ENCODE results near the gene IGF1R. TPM values are rescaled to one million over a fixed set of nuclear protein-coding genes. Genes with fewer than 3 reads are reported as not detected.
A peak's percentile ranks its signal among the peaks of the same experiment; 100 is the strongest.

IGF1R gene
- total and polyA plus RNA-seq, 4 experiments from 2014 or later: 0.45 to 49.2 (median 25.1) TPM

GRCh38 chr15:98896002-98896721, 247.8 kb downstream of the IGF1R start:
- DNase-seq: no peak
- intact Hi-C loops (cut with micrococcal nuclease): no loop called here
- ChIA-PET CTCF (ENCODE audit: partially characterized antibody) (interaction anchor here (0.8 to 1.5 kb wide), 4 partner anchors 9 to 117 kb away, joined by 3 to 6 read pairs (median 4); no protein-coding TSS in a partner anchor), POLR2A (ENCODE audit: partially characterized antibody) (no interaction called here)
- no peak overlapping the region for H3K27ac Mint-ChIP-seq
- no peaks in the 10 kb centered on the region for H3K9me3 ChIP-seq (ENCODE audit: control insufficient read depth in 1 of 2, low read length in 2 of 2)
- H3K4me1 Mint-ChIP-seq: no peaks in the 10 kb centered on the region
- no peak overlapping the region for H3K4me3 Mint-ChIP-seq
- H3K36me3 ChIP-seq (ENCODE audit: insufficient read depth, low read length): no peaks in the 10 kb centered on the region
- H3K36me3 Mint-ChIP-seq: peaks cover 10 to 18% of the 10 kb centered on the region in 2 donors
- H3K4me1 ChIP-seq (ENCODE audit: insufficient read depth, low read length): no peaks in the 10 kb centered on the region
- no peaks in the 10 kb centered on the region for H3K27me3 Mint-ChIP-seq
- no peaks in the 10 kb centered on the region for H3K27me3 ChIP-seq (ENCODE audit: insufficient read depth, low read length)
- H3K9me3 Mint-ChIP-seq: no peaks in the 10 kb centered on the region
- no peak overlapping the region for H3K27ac ChIP-seq (ENCODE audit: low read depth, low read length)
- H3K4me3 ChIP-seq (ENCODE audit: low read length in 2 of 2): no peak overlapping the region

GRCh38 chr15:98896802-98897732, 248.7 kb downstream of the IGF1R start:
- Mint-ChIP-seq H3K9me3 (peaks cover 0 to 3% (median 0%) of the 10 kb centered on the region in 8 donors), H3K4me3 (no peak overlapping the region), H3K36me3 (peaks cover 10 to 18% of the 10 kb centered on the region in 2 donors), H3K4me1 (peaks cover 0 to 6% (median 4%) of the 10 kb centered on the region in 4 donors), H3K27me3 (peaks cover 0 to 2% of the 10 kb centered on the region in 2 donors), H3K27ac (no peak overlapping the region)
- ChIA-PET CTCF (ENCODE audit: partially characterized antibody) (no interaction called here), POLR2A (ENCODE audit: partially characterized antibody) (interaction anchor here (0.6 kb wide), 1 partner anchor 938 kb away, joined by 4 read pairs; no protein-coding TSS in a partner anchor)
- Histone ChIP-seq H3K9me3 (ENCODE audit: control insufficient read depth in 1 of 2, low read length in 2 of 2) (no peaks in the 10 kb centered on the region), H3K4me3 (ENCODE audit: low read length in 2 of 2) (no peak overlapping the region), H3K27me3 (ENCODE audit: insufficient read depth, low read length) (no peaks in the 10 kb centered on the region), H3K36me3 (ENCODE audit: insufficient read depth, low read length) (no peaks in the 10 kb centered on the region), H3K27ac (ENCODE audit: low read depth, low read length) (no peak overlapping the region), H3K4me1 (ENCODE audit: insufficient read depth, low read length) (no peaks in the 10 kb centered on the region)
- no peak for DNase-seq
- intact Hi-C loops (cut with micrococcal nuclease): no loop called here

- Histone ChIP-seq H3K27me3 (ENCODE audit: insufficient read depth, low read length) (no peaks in the 10 kb centered on the region), H3K36me3 (ENCODE audit: insufficient read depth, low read length) (no peaks in the 10 kb centered on the region), H3K9me3 (ENCODE audit: control insufficient read depth in 1 of 2, low read length in 2 of 2) (no peaks in the 10 kb centered on the region), H3K27ac (ENCODE audit: low read depth, low read length) (no peak overlapping the region), H3K4me1 (ENCODE audit: insufficient read depth, low read length) (no peaks in the 10 kb centered on the region), H3K4me3 (ENCODE audit: low read length in 2 of 2) (no peak overlapping the region)
- Mint-ChIP-seq H3K4me3 (no peak overlapping the region), H3K36me3 (peaks cover 10 to 18% of the 10 kb centered on the region in 2 donors), H3K9me3 (peaks cover 0 to 3% (median 0%) of the 10 kb centered on the region in 8 donors), H3K27ac (no peak overlapping the region), H3K27me3 (peaks cover 0 to 2% of the 10 kb centered on the region in 2 donors), H3K4me1 (peaks cover 0 to 6% (median 4%) of the 10 kb centered on the region in 4 donors)
- intact Hi-C loops (cut with micrococcal nuclease): no loop called here
- no peak for DNase-seq
- ChIA-PET POLR2A (ENCODE audit: partially characterized antibody) (no interaction called here), CTCF (ENCODE audit: partially characterized antibody) (no interaction called here)
These were observed 249.8 kb downstream of the IGF1R start for GRCh38 chr15:98898122-98898521.

GRCh38 chr15:98899272-98900021, 251.1 kb downstream of the IGF1R start:
- H3K27ac Mint-ChIP-seq: no peak overlapping the region
- intact Hi-C loops (cut with micrococcal nuclease): no loop called here

GRCh38 chr15:98900356-98900755, 252.0 kb downstream of the IGF1R start:
- no peak for DNase-seq
- H3K27ac Mint-ChIP-seq: no peak overlapping the region
- H3K9me3 Mint-ChIP-seq: peaks cover 0 to 3% (median 0%) of the 10 kb centered on the region in 8 donors
- H3K4me3 Mint-ChIP-seq: no peak overlapping the region
- Histone ChIP-seq H3K36me3 (ENCODE audit: insufficient read depth, low read length) (no peaks in the 10 kb centered on the region), H3K4me3 (ENCODE audit: low read length in 2 of 2) (no peak overlapping the region), H3K4me1 (ENCODE audit: insufficient read depth, low read length) (no peaks in the 10 kb centered on the region), H3K9me3 (ENCODE audit: control insufficient read depth in 1 of 2, low read length in 2 of 2) (no peaks in the 10 kb centered on the region), H3K27ac (ENCODE audit: low read depth, low read length) (no peak overlapping the region), H3K27me3 (ENCODE audit: insufficient read depth, low read length) (no peaks in the 10 kb centered on the region)
- peaks cover 9 to 15% of the 10 kb centered on the region in 2 donors for H3K36me3 Mint-ChIP-seq
- intact Hi-C loops (cut with micrococcal nuclease): no loop called here
- peaks cover 0 to 6% (median 5%) of the 10 kb centered on the region in 4 donors for H3K4me1 Mint-ChIP-seq
- CTCF ChIA-PET (ENCODE audit: partially characterized antibody): no interaction called here
- H3K27me3 Mint-ChIP-seq: peaks cover 1 to 4% of the 10 kb centered on the region in 2 donors
- POLR2A ChIA-PET (ENCODE audit: partially characterized antibody): no interaction called here

More at GRCh38 chr15:98899272-98900021, 251.1 kb downstream of the IGF1R start:
- no peaks in the 10 kb centered on the region for H3K27me3 ChIP-seq (ENCODE audit: insufficient read depth, low read length)
- CTCF ChIA-PET (ENCODE audit: partially characterized antibody): interaction anchor here (1.0 kb wide), 1 partner anchor 160 kb away, joined by 3 read pairs; no protein-coding TSS in a partner anchor
- Mint-ChIP-seq H3K27me3 (peaks cover 1 to 4% of the 10 kb centered on the region in 2 donors), H3K9me3 (peaks cover 0 to 3% (median 0%) of the 10 kb centered on the region in 8 donors), H3K4me3 (no peak overlapping the region), H3K4me1 (peaks cover 0 to 6% (median 5%) of the 10 kb centered on the region in 4 donors), H3K36me3 (peaks cover 9 to 18% of the 10 kb centered on the region in 2 donors)
- no peak overlapping the region for H3K27ac ChIP-seq (ENCODE audit: low read depth, low read length)
- no peaks in the 10 kb centered on the region for H3K4me1 ChIP-seq (ENCODE audit: insufficient read depth, low read length)
- no peaks in the 10 kb centered on the region for H3K36me3 ChIP-seq (ENCODE audit: insufficient read depth, low read length)
- H3K4me3 ChIP-seq (ENCODE audit: low read length in 2 of 2): no peak overlapping the region
- no peak for DNase-seq
- POLR2A ChIA-PET (ENCODE audit: partially characterized antibody): no interaction called here
- H3K9me3 ChIP-seq (ENCODE audit: control insufficient read depth in 1 of 2, low read length in 2 of 2): no peaks in the 10 kb centered on the region

GRCh38 chr15:98901434-98902072, 253.2 kb downstream of the IGF1R start:
- DNase-seq: no peak
- Histone ChIP-seq H3K36me3 (ENCODE audit: insufficient read depth, low read length) (no peaks in the 10 kb centered on the region), H3K4me1 (ENCODE audit: insufficient read depth, low read length) (no peaks in the 10 kb centered on the region), H3K4me3 (ENCODE audit: low read length in 2 of 2) (no peak overlapping the region), H3K27ac (ENCODE audit: low read depth, low read length) (no peak overlapping the region), H3K27me3 (ENCODE audit: insufficient read depth, low read length) (no peaks in the 10 kb centered on the region), H3K9me3 (ENCODE audit: control insufficient read depth in 1 of 2, low read length in 2 of 2) (no peaks in the 10 kb centered on the region)
- peak overlapping the region in 2 of 7 donors; percentile 4 to 32 for H3K27ac Mint-ChIP-seq
- peaks cover 0 to 6% (median 5%) of the 10 kb centered on the region in 4 donors for H3K4me1 Mint-ChIP-seq
- H3K36me3 Mint-ChIP-seq: peaks cover 9 to 15% of the 10 kb centered on the region in 2 donors
- H3K4me3 Mint-ChIP-seq: no peak overlapping the region
- intact Hi-C loops (cut with micrococcal nuclease): no loop called here
- peaks cover 0 to 3% (median 0%) of the 10 kb centered on the region in 8 donors for H3K9me3 Mint-ChIP-seq
- H3K27me3 Mint-ChIP-seq: peaks cover 1 to 4% of the 10 kb centered on the region in 2 donors
- CTCF ChIA-PET (ENCODE audit: partially characterized antibody): interaction anchor here (0.6 to 1.5 kb wide), 2 partner anchors 20 to 123 kb away, joined by 3 read pairs; no protein-coding TSS in a partner anchor
- POLR2A ChIA-PET (ENCODE audit: partially characterized antibody): no interaction called here
